ENCODE measurements around the gene WDR37.

WDR37 gene

GRCh38 chr10:1130995-1131790, 75.0 kb downstream of the WDR37 start:
- no peak for DNase-seq

DNA sequence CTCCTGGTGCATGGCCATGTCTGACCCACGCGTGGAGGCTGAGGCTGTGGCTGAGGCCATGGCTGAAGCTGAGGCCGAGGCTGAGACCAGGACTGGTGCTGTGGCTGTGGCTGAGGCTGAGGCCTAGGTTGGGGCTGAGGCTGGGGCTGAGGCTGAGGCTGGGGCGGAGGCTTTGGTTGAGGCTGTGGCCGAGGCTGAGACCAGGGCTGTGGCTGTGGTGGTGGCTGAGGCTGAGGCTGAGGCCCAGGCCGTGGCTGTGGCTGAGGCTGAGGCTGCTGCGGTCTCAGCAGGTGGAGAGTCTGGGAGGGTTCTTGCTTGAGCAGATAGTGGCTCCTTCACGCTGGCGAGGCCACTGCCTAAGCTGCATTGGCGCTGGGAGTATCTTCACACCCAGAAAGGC, 76.4 kb downstream of the WDR37 start:
- DNase-seq = no peak

GRCh38 chr10:1133495-1134045, 77.4 kb downstream of the WDR37 start:
- DNase-seq = no peak

DNA sequence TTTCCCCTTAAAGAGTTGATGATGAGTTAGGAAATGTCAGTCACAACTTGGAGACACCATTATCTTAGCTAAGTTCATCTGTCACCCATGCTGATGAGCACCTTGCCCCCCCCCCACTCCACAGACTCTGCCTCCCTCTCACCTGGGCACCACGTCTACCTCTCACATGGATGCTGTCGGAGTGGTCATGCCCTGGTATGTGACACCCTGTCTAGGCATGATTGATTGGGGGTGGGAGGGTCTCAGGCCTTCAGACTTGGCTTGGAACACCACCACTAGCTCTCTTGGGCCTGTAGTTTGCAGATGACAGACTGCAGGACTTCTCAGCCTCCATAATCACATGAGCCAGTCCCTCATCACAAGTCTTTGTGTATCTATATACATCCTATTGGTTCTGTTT, 78.0 kb downstream of the WDR37 start:
- no peak for DNase-seq

- DNase-seq = no peak
Measured at GRCh38 chr10:1136268-1136667, 80.1 kb downstream of the WDR37 start.

DNA sequence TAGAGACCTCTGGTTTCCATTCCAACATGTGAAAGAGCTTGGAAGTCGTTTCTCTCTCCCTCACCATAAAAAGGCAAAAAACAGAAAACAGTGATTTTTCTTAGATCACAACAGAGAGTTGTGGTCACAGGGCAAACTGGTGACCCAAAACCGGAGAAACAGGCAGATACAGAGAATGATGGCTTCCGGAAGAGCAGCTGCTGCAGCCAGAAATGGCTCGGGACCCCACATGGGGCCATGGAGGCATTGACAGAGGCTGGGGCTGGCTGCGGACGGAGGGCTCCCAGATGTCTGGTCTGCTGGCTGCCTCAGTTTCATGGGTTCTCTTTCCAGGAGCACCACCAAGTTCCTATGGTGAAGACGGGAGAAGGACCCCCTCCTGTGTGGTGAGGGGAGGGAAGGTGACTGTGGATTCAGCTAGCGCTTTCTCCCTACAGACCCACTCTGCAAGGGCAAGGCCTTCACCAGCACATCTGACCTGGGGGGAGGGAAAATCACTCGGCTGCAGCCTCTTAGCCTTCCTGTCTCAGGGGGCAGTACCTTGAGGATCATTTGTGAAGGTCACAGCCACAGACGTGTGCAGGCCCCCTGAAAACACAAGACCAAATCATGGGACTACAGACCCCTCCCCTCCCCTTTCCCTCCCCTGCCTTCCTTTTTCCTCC, 81.4 kb downstream of the WDR37 start:
- no peak for DNase-seq

- DNase-seq = no peak
Measured at GRCh38 chr10:1138529-1138928, 82.3 kb downstream of the WDR37 start.

GRCh38 chr10:1141261-1141660, 85.1 kb downstream of the WDR37 start:
- DNase-seq = no peak

GRCh38 chr10:1141701-1142100, 85.5 kb downstream of the WDR37 start:
- DNase-seq = no peak

DNA sequence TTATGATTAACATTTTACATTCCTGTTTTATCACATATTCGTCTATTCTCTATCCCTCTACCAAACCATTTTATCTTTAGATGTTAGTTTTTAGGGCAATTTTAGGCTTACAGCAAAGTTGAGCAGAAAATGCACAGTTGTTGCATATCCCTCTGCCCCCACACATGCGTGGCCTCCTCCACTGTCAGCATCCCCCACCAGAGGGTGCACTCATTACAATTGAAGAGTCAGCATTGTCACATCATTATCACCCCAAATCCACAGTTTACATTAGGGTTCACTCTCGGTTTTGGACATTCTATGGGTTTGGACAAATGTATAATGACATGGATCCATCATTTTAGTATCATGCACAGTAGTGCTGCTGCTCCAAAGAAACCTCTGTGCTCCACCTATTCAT, 86.4 kb downstream of the WDR37 start:
- no peak for DNase-seq

GRCh38 chr10:1147810-1148209, 91.6 kb downstream of the WDR37 start:
- no peak for DNase-seq

- no peak for DNase-seq
Measured at GRCh38 chr10:1148855-1149605, 92.8 kb downstream of the WDR37 start.

GRCh38 chr10:1149793-1150637, 93.8 kb downstream of the WDR37 start:
- no peak for DNase-seq

DNA sequence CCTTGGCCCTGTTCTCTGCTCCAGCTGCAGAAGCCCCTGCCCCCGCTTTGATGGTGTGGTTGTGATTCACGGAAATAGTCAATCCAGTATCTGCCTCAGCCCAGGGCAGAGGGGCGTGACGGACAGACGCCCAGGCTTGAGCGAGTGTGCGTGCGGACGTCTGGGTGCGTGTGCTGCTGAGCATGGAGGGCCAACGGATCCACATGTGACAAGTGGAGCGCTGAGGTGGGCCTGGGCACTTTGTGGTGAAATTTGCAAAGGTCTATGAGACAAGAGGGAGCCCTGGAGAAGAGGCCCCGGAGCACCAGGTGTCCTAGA, 94.4 kb downstream of the WDR37 start:
- DNase-seq = no peak

DNA sequence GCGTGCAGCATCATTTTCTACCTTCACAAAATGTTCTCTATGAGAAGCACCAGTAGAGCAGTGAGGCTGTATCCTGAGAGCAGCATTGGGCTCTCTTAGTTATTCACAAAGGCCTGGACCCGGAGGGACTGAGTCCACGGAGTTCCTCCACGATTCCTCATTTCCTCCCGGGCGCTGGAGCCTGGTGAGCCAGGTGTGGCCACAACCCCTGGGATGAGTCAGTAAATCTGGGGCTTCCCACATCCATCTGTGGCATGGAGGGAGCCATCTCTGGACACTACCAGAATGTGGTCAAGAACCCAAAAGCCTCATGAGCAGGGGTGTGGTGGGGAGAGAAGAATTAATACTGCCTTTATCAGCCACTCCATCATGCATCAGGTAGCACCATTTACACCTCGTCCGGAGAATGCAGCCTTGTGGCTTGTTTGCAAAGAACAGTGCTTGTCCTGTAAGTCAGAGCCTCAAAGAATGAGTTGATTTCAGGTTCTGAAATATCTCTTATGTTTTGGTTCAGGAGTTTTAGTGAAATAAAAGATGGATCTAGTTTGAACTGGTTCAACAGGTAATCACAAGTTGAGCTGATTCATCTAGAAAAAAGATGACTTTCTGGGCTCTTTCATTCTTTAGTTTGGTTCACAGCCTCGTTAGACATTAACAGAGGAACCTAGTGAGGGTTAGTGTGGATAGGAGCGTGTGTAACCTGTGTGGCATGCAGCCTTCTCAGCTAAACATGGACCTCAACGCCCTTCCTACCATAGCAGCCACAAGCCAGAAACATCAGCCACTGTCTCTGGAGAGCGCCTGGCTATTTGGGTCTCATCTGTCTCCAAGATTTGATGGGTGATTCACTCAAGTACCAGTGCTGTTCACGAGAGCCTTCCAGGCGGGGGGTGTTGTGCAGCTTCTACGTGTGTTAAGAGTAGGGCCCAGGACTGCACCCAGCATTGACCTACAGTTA, 95.2 kb downstream of the WDR37 start:
- no peak for DNase-seq

DNA sequence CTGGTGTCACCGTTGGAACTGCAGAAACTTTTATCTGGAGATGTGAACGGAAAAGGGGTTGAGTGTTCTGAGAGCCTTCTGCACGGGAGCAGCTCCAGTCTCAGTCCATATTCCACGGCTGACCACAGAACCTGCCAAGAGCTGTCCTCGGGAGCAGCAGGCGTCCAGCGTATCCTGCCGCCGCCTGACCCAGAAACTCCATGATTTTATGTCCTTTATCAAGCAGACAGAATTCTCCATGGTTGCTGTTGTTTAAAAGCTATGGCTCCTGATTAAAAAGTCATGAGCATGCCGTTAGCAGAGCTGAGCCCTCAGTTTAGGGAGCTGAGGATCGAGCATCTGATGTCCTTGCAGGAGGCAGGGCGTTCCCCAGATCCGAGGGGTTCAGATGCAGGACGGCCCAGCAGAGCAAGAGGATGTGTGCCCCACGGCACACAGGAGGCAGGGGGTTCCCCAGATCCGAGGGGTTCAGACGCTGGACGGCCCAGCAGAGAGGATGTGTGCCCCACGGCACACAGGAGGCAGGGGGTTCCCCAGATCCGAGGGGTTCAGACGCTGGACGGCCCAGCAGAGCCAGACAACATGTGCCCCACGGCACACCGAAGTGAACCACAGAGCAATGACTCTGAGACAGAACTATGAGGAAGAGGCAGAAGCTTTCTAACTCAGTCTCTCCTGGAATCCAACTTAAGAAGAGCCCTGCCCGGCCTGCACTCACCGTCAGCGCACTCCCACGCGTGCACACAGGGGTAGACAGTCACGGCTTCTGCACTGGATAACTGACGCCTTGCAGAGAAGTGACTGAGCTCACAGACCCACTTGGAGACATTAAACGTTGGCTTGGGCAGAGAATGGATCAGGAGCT, 96.4 kb downstream of the WDR37 start:
- DNase-seq = no peak

DNA sequence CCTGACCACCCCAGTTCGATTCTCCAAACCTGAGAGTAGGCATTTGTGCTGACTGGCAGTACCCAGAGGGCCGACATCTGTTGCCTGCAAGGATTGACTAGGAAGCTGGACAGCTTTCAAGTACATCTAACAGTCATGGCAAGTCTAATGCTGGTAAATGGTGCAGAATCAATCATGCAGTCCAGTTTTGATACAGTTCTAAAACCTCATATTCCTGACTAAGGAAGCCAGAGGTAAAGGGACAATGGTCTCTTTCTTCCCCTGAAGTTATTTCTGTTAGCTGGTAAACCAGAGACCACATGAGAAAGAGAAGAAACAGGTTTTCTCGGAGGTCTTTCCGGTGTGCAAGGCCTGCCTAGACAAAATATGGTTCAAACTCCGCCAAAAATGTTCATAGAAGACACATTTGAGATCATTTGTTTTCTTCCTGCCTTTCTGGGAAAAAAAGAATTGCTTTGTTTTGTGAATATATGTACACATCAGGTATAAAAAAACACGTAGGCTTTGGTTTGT, 97.1 kb downstream of the WDR37 start:
- DNase-seq = no peak

- DNase-seq = no peak
Measured at GRCh38 chr10:1153805-1154351, 97.7 kb downstream of the WDR37 start.

GRCh38 chr10:1154531-1155295, 98.5 kb downstream of the WDR37 start:
- DNase-seq = no peak

Measured in activated CD4-positive, alpha-beta T cell treated with anti-CD3 and anti-CD28 coated beads for 4 hours (primary cell).